WI38 (cell line): ENCODE results near the gene BLOC1S1.
"Not testable (repeated sequence)": the region's sequence is repeated elsewhere in the genome, so short reads cannot be mapped to it uniquely, and the experiment has no call there.

ENCODE experiments used
- H3K4me3 ChIP-seq: 2 replicates; pipeline ENCODE4 v1.5.1; 2011; ENCODE audit warnings: low read depth, mild to moderate bottlenecking, control low read depth, low read length
- TF ChIP-seq, protein P1 (sequence below): IDR thresholded peaks from 2 replicates; pipeline ENCODE4 v1.5.1; 2012; ENCODE audit warnings: low read depth, mild to moderate bottlenecking, control low read depth, low read length

The BLOC1S1 gene

DNA sequence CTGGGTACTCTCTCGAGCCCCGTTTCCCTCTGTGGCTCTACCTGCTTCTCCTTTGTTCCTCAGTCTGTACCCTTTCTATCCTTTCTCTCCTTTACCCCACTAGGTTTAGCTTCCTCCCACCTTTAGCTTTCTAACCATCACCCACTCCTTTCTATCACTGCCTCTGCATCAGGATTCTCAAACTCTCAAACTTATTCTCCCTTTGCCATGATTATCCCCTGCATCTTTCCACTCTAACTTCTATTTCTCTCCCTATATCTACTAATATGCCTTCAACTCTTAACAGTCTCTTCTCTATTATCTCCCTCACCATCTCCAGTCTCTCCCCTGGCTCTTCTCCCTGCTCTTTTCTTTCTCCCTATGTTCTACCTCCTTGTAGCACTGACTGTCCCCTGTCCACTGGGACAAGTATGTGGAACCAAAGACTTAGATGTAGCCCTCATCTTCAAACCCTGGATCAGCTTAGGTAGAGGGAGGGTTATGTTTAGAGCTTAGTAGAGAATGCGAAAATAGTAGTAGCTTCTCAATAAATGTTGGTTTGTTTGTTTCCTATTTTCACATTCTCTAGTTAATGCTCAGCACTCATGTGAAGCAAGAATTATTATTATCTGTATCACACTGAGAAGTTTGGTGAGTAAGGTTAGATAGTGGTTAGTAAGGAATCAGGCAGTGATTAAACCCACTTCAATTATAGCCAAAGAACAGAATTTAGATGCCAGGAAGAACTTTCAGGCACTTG is 30.5 kb downstream of the BLOC1S1 start:
- no peak overlapping the region for H3K4me3 ChIP-seq
- TF ChIP-seq, protein P1, sequence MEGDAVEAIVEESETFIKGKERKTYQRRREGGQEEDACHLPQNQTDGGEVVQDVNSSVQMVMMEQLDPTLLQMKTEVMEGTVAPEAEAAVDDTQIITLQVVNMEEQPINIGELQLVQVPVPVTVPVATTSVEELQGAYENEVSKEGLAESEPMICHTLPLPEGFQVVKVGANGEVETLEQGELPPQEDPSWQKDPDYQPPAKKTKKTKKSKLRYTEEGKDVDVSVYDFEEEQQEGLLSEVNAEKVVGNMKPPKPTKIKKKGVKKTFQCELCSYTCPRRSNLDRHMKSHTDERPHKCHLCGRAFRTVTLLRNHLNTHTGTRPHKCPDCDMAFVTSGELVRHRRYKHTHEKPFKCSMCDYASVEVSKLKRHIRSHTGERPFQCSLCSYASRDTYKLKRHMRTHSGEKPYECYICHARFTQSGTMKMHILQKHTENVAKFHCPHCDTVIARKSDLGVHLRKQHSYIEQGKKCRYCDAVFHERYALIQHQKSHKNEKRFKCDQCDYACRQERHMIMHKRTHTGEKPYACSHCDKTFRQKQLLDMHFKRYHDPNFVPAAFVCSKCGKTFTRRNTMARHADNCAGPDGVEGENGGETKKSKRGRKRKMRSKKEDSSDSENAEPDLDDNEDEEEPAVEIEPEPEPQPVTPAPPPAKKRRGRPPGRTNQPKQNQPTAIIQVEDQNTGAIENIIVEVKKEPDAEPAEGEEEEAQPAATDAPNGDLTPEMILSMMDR = no peak

GRCh38 chr12:55746913-55747231 is 31.0 kb downstream of the BLOC1S1 start:
- TF ChIP-seq, protein P1 = no peak
- H3K4me3 ChIP-seq = no peak overlapping the region

DNA sequence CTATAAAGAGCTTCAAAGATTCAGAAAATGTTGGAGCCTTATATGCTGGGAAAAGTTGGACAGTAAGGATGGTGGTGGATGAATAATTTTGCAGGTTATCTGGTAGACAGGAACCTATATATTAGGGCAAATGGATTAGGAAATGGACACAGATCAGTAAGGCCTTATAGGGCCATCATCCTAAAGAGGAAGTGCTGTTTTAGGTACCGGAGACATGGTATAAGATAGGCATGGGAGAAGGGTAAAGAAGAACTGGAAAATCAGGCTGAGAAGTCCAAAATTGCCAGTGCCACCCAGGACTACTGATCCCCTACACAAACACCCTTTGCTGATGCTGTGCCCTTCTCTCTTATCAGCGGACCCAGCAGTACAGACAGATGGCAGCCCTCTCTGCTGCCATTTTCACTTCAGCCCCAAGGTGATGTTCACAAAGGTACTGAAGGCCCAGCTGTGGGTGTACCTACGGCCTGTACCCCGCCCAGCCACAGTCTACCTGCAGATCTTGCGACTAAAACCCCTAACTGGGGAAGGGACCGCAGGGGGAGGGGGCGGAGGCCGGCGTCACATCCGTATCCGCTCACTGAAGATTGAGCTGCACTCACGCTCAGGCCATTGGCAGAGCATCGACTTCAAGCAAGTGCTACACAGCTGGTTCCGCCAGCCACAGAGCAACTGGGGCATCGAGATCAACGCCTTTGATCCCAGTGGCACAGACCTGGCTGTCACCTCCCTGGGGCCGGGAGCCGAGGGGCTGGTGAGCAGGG is 32.6 kb downstream of the BLOC1S1 start:
- H3K4me3 ChIP-seq = no peak overlapping the region
- TF ChIP-seq, protein P1 = no peak

GRCh38 chr12:55755246-55755645 is 39.4 kb downstream of the BLOC1S1 start:
- TF ChIP-seq, protein P1 = no peak

DNA sequence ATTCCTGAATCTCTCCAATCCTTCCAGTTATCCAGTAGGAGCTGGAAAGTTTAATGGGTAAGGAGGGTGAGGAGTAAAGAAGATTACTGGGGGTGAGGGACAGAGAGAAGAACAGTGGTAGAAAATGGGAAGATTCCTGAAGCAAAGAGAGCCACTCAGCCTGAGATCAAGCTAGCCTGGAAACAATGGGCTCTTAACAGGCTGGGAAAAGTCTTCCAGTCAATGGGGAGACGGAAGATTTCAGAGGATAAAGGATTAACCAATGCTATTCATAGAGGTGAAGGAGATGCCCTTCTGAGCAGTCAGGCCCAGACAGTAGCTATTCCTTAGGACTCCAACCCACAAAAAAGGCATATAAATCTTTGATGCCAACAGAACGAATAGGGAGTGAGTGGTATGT is 41.9 kb downstream of the BLOC1S1 start:
- no peak overlapping the region for H3K4me3 ChIP-seq
- TF ChIP-seq, protein P1 = no peak

More at GRCh38 chr12:55755246-55755645, 39.4 kb downstream of the BLOC1S1 start:
- H3K4me3 ChIP-seq = no peak overlapping the region

DNA sequence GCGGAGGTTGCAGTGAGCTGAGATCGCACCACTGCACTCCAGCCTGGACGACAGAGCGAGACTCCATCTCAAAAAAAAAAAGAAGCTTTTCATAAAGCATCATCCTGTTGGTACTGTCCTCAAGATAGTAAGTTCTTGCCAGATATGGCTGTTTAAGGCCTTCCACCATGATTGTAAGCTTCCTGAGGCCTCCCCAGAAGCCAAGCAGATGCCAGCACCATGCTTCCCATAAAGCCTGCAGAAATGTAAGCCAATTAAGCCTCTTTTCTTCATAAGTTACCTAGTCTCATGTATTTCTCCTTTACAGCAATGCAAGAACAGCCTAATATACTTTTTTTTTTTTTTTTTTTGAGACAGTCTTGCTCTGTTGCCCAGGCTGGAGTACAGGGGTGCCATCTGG is 42.7 kb downstream of the BLOC1S1 start:
- H3K4me3 ChIP-seq = not testable (repeated sequence)

- TF ChIP-seq, protein P1 = no peak
- no peak overlapping the region for H3K4me3 ChIP-seq
Observed at GRCh38 chr12:55760663-55761062, 44.8 kb downstream of the BLOC1S1 start.
